SK-N-SH (cell line): Measurements from ENCODE around the gene PIK3R3. TPM values are rescaled to one million over a fixed set of nuclear protein-coding genes. Genes with fewer than 3 reads are reported as not detected.

ENCODE experiments used
- CTCF ChIA-PET: fragments of 300-600, 350-600 bp; formaldehyde crosslinking; extraction: SDS; loops from one replicate; lab custom pipeline; 2021; lab: Yijun Ruan, JAX
- POLR2A ChIA-PET: fragments of 350-600 bp; sonication (Branson Sonifier 250); formaldehyde crosslinking; extraction: SDS; loops from one replicate; lab custom pipeline; 2020; ENCODE audit warnings: antibody characterized with exemption, inconsistent platforms; lab: Yijun Ruan, JAX
- DNase-seq: peaks from one replicate; pipeline ENCODE4 v3.0.0; 2012
- H2AFZ ChIP-seq: fragments of 200-600 bp; sonication (generic); 2 replicates; pipeline ENCODE4 v1.8.1; 2016; ENCODE audit warnings: antibody characterized with exemption, mild to moderate bottlenecking, low read depth
- H3F3A ChIP-seq: fragments of 200-600 bp; sonication (generic); replicated peaks from 2 replicates; pipeline ENCODE3; 2016; ENCODE audit warnings: antibody characterized with exemption, mild to moderate bottlenecking; ENCODE audit not compliant: insufficient read depth
- H3K27ac ChIP-seq, 2 experiments: fragments of 200-500 bp in 1 of 2; fragments of 200-600 bp in 1 of 2; sonication (Bioruptor generic) in 1 of 2; sonication (generic), shearing (Covaris generic) in 1 of 2; 2 replicates each; pipeline versions ENCODE4 v1.5.1 to v1.6.1; 2014 to 2016; ENCODE audit warnings: low read depth in 2 of 2, inconsistent platforms in 1 of 2, low read length in 1 of 2, mild to moderate bottlenecking in 1 of 2, mixed read lengths in 1 of 2
- H3K27me3 ChIP-seq: fragments of 200-600 bp; sonication (generic), shearing (Covaris generic); 2 replicates; pipeline ENCODE4 v1.6.1; 2016; ENCODE audit warnings: mixed run types; ENCODE audit not compliant: insufficient read depth
- H3K36me3 ChIP-seq, 2 experiments: fragments of 200-500 bp in 1 of 2; fragments of 200-600 bp in 1 of 2; sonication (Bioruptor generic) in 1 of 2; sonication (generic) in 1 of 2; replicated peaks in 1 of 2; 2 replicates each; pipeline versions ENCODE3 to v1.5.1; 2014 to 2016; ENCODE audit warnings: low read length in 1 of 2, mild to moderate bottlenecking in 1 of 2; ENCODE audit not compliant: insufficient read depth in 2 of 2, control insufficient read depth in 1 of 2
- H3K4me1 ChIP-seq, 2 experiments: fragments of 200-500 bp in 1 of 2; fragments of 200-600 bp in 1 of 2; sonication (Bioruptor generic) in 1 of 2; sonication (generic), shearing (Covaris generic) in 1 of 2; 2 replicates each; pipeline versions ENCODE4 v1.5.1 to v1.6.1; 2014 to 2016; ENCODE audit warnings: low read depth in 1 of 2, low read length in 1 of 2, mixed run types in 1 of 2; ENCODE audit not compliant: insufficient read depth in 2 of 2, control insufficient read depth in 1 of 2
- H3K4me2 ChIP-seq: fragments of 200-600 bp; sonication (generic), shearing (Covaris generic); 2 replicates; pipeline ENCODE4 v1.6.1; 2017; ENCODE audit warnings: mixed run types
- H3K4me3 ChIP-seq, 2 experiments: fragments of 200-500 bp in 1 of 2; fragments of 200-600 bp in 1 of 2; sonication (Bioruptor generic) in 1 of 2; sonication (generic), shearing (Covaris generic) in 1 of 2; 2 replicates each; pipeline versions ENCODE4 v1.5.1 to v1.8.1; 2014 to 2016; ENCODE audit warnings: low read depth in 2 of 2, inconsistent platforms in 1 of 2, low read length in 1 of 2, mild to moderate bottlenecking in 1 of 2, mixed read lengths in 1 of 2, moderate library complexity in 1 of 2
- H3K79me2 ChIP-seq: fragments of 200-600 bp; sonication (generic); 2 replicates; pipeline ENCODE4 v1.8.1; 2017; ENCODE audit warnings: mild to moderate bottlenecking; ENCODE audit not compliant: insufficient read depth
- H3K9ac ChIP-seq: fragments of 200-600 bp; sonication (generic); 2 replicates; pipeline ENCODE4 v1.6.1; 2017; ENCODE audit warnings: mixed run types
- H3K9me2 ChIP-seq: fragments of 200-600 bp; sonication (generic); 2 replicates; pipeline ENCODE4 v1.6.1; 2017; ENCODE audit warnings: mixed run types
- H3K9me3 ChIP-seq: fragments of 200-600 bp; sonication (generic); 2 replicates; pipeline ENCODE4 v1.6.1; 2017; ENCODE audit warnings: mixed run types, mild to moderate bottlenecking, moderate library complexity
- H4K20me1 ChIP-seq: fragments of 200-600 bp; sonication (generic); 2 replicates; pipeline ENCODE4 v1.6.1; 2017; ENCODE audit warnings: mild to moderate bottlenecking, mixed run types; ENCODE audit not compliant: insufficient read depth
- EP300 ChIP-seq, 2 experiments: IDR thresholded peaks; 2 replicates each; pipeline versions ENCODE4 v1.4.0 to v1.6.1; 2012; ENCODE audit warnings: borderline replicate concordance in 1 of 2, low read depth in 1 of 2, low read length in 1 of 2
- FOSL2 ChIP-seq: IDR thresholded peaks from 2 replicates; pipeline ENCODE4 v1.4.0; 2012; ENCODE audit warnings: low read depth, mild to moderate bottlenecking, moderate library complexity, borderline replicate concordance
- FOXJ3 ChIP-seq: sonication (generic); formaldehyde crosslinking; IDR thresholded peaks from 2 replicates; pipeline ENCODE4 v1.5.1; 2020; ENCODE audit warnings: mild to moderate bottlenecking, missing genetic modification reagents
- GABPA ChIP-seq: IDR thresholded peaks from 2 replicates; pipeline ENCODE4 v1.4.0; 2012; ENCODE audit warnings: low read depth, mild to moderate bottlenecking
- GATA2 ChIP-seq: sonication (generic); formaldehyde crosslinking; IDR thresholded peaks from 2 replicates; pipeline ENCODE4 v1.5.0; 2020; ENCODE audit warnings: mild to moderate bottlenecking, missing genetic modification reagents
- IRF3 ChIP-seq: fragments of 150-350 bp; IDR thresholded peaks from 2 replicates; pipeline ENCODE4 v1.6.1; 2016; ENCODE audit warnings: mild to moderate bottlenecking, low read depth, low read length
- JUND ChIP-seq: IDR thresholded peaks from 2 replicates; pipeline ENCODE4 v1.4.0; 2012
- MEF2A ChIP-seq: IDR thresholded peaks from 2 replicates; pipeline ENCODE4 v1.4.0; 2012; ENCODE audit warnings: low read depth, borderline replicate concordance
- MXI1 ChIP-seq: IDR thresholded peaks from 2 replicates; pipeline ENCODE4 v1.6.1; 2012; ENCODE audit warnings: mild to moderate bottlenecking, low read depth, low read length, improper control_type of control experiment
- POLR2AphosphoS5 ChIP-seq: IDR thresholded peaks from 2 replicates; pipeline ENCODE4 v1.6.1; 2012; ENCODE audit warnings: low read depth, low read length
- SIN3A ChIP-seq: IDR thresholded peaks from 2 replicates; pipeline ENCODE4 v1.6.1; 2012; ENCODE audit warnings: low read depth, mild to moderate bottlenecking, low read length, moderate library complexity, borderline replicate concordance
- YY1 ChIP-seq: IDR thresholded peaks from 2 replicates; pipeline ENCODE4 v1.4.0; 2012; ENCODE audit warnings: low read depth, mild to moderate bottlenecking
- WGBS: methylation state at CpG from one replicate; pipeline ENCODE4 v1.1.6; 2017; ENCODE audit warnings: low lambda C conversion rate; 5-methylcytosine and 5-hydroxymethylcytosine counted together
- polyA plus RNA-seq, 3 experiments: library from polyadenylated mRNA; depleted of rRNA; stranded (reverse); fragments of >200 nt; gene quantifications; 2 replicates each; pipeline ENCODE4 v1.2.3, GENCODE V29; 2012
- TF ChIP-seq, protein P1 (sequence below): IDR thresholded peaks from 2 replicates; pipeline ENCODE4 v1.6.1; 2012; ENCODE audit warnings: mild to moderate bottlenecking, low read depth, low read length, moderate library complexity
- TF ChIP-seq, protein P2 (sequence below): IDR thresholded peaks from 2 replicates; pipeline ENCODE4 v1.4.0; 2012; ENCODE audit warnings: low read depth, borderline replicate concordance

PIK3R3 gene
- polyA plus RNA-seq, 1 of the 3 experiments (the other 2 are of a cell fraction), result 4.0 TPM

GRCh38 chr1:46011121-46011695, 121.2 kb downstream of the PIK3R3 start:
- no peaks in the 10 kb centered on the region for H3K27me3 ChIP-seq
- no peaks in the 10 kb centered on the region for H3K9me2 ChIP-seq
- H3K79me2 ChIP-seq, result no peaks in the 10 kb centered on the region
- H2AFZ ChIP-seq, result no peak overlapping the region
- H3K4me3 ChIP-seq, result no peak overlapping the region
- DNase-seq, result no peak
- 90% methylated on average over 6 of the region's 7 CpGs for WGBS
- TF ChIP-seq MXI1, result no peak
- TF ChIP-seq GABPA, result no peak
- no peak for TF ChIP-seq FOXJ3
- TF ChIP-seq YY1, result no peak
- H4K20me1 ChIP-seq, result no peaks in the 10 kb centered on the region
- H3K4me1 ChIP-seq, result no peaks in the 10 kb centered on the region
- H3K27ac ChIP-seq, result no peak overlapping the region
- CTCF ChIA-PET, result interaction anchor here (1.4 kb wide), 1 partner anchor 212 kb away, joined by 5 read pairs; no protein-coding TSS in a partner anchor
- POLR2A ChIA-PET, result no interaction called here
- no peak overlapping the region for H3K4me2 ChIP-seq
- H3F3A ChIP-seq, result no peaks in the 10 kb centered on the region
- H3K9me3 ChIP-seq, result no peaks in the 10 kb centered on the region
- no peak overlapping the region for H3K9ac ChIP-seq
- peaks cover 28 to 41% of the 10 kb centered on the region in 2 experiments for H3K36me3 ChIP-seq

GRCh38 chr1:46010611-46011010, 121.8 kb downstream of the PIK3R3 start:
- no peak overlapping the region for H3K9ac ChIP-seq
- H3K9me3 ChIP-seq, result no peaks in the 10 kb centered on the region
- DNase-seq, result no peak
- no peak overlapping the region for H3K27ac ChIP-seq
- ChIA-PET POLR2A (no interaction called here), CTCF (interaction anchor here (1.4 kb wide), 1 partner anchor 213 kb away, joined by 5 read pairs; no protein-coding TSS in a partner anchor)
- no peaks in the 10 kb centered on the region for H4K20me1 ChIP-seq
- H3K9me2 ChIP-seq, result no peaks in the 10 kb centered on the region
- WGBS, result 93% methylated on average over 6 of the region's 6 CpGs
- no peak overlapping the region for H2AFZ ChIP-seq
- H3K4me3 ChIP-seq, result no peak overlapping the region
- H3K27me3 ChIP-seq, result no peaks in the 10 kb centered on the region
- peaks cover 31 to 45% of the 10 kb centered on the region in 2 experiments for H3K36me3 ChIP-seq
- H3K79me2 ChIP-seq, result no peaks in the 10 kb centered on the region
- no peaks in the 10 kb centered on the region for H3K4me1 ChIP-seq
- no peaks in the 10 kb centered on the region for H3F3A ChIP-seq
- TF ChIP-seq GABPA, result no peak
- TF ChIP-seq, protein P1, sequence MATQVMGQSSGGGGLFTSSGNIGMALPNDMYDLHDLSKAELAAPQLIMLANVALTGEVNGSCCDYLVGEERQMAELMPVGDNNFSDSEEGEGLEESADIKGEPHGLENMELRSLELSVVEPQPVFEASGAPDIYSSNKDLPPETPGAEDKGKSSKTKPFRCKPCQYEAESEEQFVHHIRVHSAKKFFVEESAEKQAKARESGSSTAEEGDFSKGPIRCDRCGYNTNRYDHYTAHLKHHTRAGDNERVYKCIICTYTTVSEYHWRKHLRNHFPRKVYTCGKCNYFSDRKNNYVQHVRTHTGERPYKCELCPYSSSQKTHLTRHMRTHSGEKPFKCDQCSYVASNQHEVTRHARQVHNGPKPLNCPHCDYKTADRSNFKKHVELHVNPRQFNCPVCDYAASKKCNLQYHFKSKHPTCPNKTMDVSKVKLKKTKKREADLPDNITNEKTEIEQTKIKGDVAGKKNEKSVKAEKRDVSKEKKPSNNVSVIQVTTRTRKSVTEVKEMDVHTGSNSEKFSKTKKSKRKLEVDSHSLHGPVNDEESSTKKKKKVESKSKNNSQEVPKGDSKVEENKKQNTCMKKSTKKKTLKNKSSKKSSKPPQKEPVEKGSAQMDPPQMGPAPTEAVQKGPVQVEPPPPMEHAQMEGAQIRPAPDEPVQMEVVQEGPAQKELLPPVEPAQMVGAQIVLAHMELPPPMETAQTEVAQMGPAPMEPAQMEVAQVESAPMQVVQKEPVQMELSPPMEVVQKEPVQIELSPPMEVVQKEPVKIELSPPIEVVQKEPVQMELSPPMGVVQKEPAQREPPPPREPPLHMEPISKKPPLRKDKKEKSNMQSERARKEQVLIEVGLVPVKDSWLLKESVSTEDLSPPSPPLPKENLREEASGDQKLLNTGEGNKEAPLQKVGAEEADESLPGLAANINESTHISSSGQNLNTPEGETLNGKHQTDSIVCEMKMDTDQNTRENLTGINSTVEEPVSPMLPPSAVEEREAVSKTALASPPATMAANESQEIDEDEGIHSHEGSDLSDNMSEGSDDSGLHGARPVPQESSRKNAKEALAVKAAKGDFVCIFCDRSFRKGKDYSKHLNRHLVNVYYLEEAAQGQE, result no peak
- no peak for TF ChIP-seq POLR2AphosphoS5
- TF ChIP-seq, protein P2, sequence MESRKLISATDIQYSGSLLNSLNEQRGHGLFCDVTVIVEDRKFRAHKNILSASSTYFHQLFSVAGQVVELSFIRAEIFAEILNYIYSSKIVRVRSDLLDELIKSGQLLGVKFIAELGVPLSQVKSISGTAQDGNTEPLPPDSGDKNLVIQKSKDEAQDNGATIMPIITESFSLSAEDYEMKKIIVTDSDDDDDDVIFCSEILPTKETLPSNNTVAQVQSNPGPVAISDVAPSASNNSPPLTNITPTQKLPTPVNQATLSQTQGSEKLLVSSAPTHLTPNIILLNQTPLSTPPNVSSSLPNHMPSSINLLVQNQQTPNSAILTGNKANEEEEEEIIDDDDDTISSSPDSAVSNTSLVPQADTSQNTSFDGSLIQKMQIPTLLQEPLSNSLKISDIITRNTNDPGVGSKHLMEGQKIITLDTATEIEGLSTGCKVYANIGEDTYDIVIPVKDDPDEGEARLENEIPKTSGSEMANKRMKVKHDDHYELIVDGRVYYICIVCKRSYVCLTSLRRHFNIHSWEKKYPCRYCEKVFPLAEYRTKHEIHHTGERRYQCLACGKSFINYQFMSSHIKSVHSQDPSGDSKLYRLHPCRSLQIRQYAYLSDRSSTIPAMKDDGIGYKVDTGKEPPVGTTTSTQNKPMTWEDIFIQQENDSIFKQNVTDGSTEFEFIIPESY, result no peak
- TF ChIP-seq MEF2A, result no peak
- TF ChIP-seq GATA2 (CRISPR knock-in tag), result no peak
- TF ChIP-seq JUND, result no peak
- TF ChIP-seq EP300 (IDR thresholded peaks at IDR 0.05; ENCODE audit: borderline replicate concordance in 1 of 2, low read depth in 1 of 2, low read length in 1 of 2), result no peak
- TF ChIP-seq SIN3A, result no peak
- TF ChIP-seq FOSL2, result no peak
- no peak for TF ChIP-seq IRF3
- no peak for TF ChIP-seq MXI1
- H3K4me2 ChIP-seq, result no peak overlapping the region
